IPS-20b (cell line): ENCODE data around the gene FBN1.

ENCODE experiments used
- H3K27ac ChIP-seq: one replicate; pipeline ENCODE4 v1.5.1; 2013; ENCODE audit warnings: low read length
- H3K27me3 ChIP-seq: 2 replicates; pipeline ENCODE4 v1.6.1; 2013; ENCODE audit warnings: mild to moderate bottlenecking, low read length, inconsistent platforms; ENCODE audit not compliant: insufficient read depth
- H3K36me3 ChIP-seq: 2 replicates; pipeline ENCODE4 v1.6.1; 2013; ENCODE audit warnings: low read depth, mild to moderate bottlenecking, inconsistent platforms, low read length, moderate library complexity; ENCODE audit not compliant: insufficient read depth
- H3K4me1 ChIP-seq: 2 replicates; pipeline ENCODE4 v1.6.1; 2013; ENCODE audit warnings: mild to moderate bottlenecking, control low read depth, inconsistent platforms, low read length, moderate library complexity; ENCODE audit not compliant: insufficient read depth
- H3K4me3 ChIP-seq: 2 replicates; pipeline ENCODE4 v1.5.1; 2013; ENCODE audit warnings: mild to moderate bottlenecking, low read length, inconsistent platforms
- H3K9ac ChIP-seq: 2 replicates; pipeline ENCODE4 v1.6.1; 2013; ENCODE audit warnings: low read depth, mild to moderate bottlenecking, inconsistent platforms, low read length, moderate library complexity
- H3K9me3 ChIP-seq: 2 replicates; pipeline ENCODE4 v1.6.1; 2013; ENCODE audit warnings: mild to moderate bottlenecking, low read depth, low read length, inconsistent platforms; ENCODE audit not compliant: insufficient read depth

Gene FBN1

DNA sequence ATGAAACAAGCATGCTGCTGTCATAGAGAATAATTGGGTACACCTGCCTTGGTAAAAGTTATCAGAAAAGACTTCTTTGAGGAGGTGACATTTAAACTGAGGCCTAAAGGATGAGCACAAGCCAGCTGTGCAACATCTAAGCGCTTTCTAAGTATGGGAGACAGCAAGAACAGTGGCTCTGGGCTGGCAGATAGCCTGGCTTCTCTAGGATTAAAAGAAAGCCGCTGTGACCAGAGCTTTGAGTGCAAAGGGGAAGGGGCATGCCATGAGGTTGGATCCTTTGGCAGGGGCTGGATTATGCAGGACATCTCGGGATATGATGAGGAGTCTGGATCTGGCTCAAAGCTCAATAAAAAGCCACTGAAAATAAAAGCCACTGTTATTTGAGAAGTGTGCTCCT is 99.2 kb downstream of the FBN1 start:
- no peaks in the 10 kb centered on the region for H3K9me3 ChIP-seq
- H3K27ac ChIP-seq, result no peak overlapping the region
- no peak overlapping the region for H3K4me3 ChIP-seq
- H3K36me3 ChIP-seq, result no peaks in the 10 kb centered on the region
- H3K27me3 ChIP-seq, result no peaks in the 10 kb centered on the region
- no peaks in the 10 kb centered on the region for H3K4me1 ChIP-seq
- H3K9ac ChIP-seq, result no peak overlapping the region

DNA sequence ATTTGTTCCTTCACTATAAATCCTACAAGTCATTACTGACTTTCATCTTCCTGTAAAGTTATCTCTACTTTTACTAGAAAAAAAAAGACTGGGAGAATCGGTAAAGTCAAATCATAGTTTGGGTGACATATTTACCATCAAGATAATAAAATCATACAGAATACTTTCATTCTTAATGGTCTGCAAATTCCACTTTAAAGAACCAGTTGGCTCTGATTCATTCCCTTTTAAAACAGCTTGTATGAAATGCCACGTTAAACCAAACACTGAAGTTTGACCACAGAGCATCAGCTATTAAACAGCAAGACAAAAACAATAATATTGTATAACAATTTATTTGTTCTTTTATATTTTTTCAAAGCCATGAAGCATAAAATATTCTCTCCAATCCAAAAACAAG is 100.7 kb downstream of the FBN1 start:
- Histone ChIP-seq H3K9ac (no peak overlapping the region), H3K4me3 (no peak overlapping the region), H3K36me3 (no peaks in the 10 kb centered on the region), H3K27ac (no peak overlapping the region), H3K27me3 (no peaks in the 10 kb centered on the region), H3K9me3 (no peaks in the 10 kb centered on the region), H3K4me1 (no peaks in the 10 kb centered on the region)

DNA sequence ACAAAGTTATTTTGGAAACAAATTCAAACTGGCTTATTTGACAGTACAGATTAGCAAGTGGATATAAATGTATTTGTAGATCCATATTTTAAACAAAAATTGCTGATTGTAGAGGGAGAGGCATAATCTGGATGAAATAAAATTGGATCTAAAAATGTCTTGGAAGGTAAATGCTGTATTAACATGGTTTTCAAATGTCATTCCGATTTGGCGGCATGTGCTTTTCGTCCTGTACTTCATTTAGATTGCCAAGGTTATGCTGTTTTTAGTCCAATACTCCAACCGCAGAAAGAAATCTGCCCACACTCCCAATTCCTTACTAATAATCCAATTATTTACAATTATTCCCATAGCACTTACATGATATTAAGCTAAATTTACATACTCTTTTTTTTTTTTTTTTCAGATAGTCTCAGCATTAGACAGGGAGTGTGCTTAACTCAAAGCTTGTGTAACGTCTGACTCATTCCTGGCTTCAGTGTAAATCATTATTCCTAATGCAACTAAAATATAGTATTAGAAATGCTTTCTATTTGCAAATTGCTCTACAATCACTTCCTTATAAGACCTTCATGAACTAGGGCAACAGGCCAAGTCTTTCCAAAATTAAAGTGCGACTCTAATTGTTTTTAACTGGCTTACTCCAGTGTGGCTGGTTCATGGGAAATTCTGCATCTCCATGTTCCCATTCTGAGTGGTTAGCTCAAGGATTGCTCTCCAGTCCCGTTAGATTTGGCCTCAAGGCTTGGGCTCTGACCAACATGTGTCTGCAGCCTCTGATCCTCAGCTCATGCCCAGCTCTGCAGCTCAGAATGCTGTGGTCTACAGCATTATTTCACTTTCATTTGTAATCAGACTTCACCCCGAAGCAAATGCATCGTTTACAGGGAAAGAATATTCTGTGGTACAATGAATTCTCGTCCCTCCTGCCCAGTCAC is 103.9 kb downstream of the FBN1 start:
- Histone ChIP-seq H3K36me3 (no peaks in the 10 kb centered on the region), H3K9me3 (no peaks in the 10 kb centered on the region), H3K4me3 (no peak overlapping the region), H3K4me1 (no peaks in the 10 kb centered on the region), H3K27me3 (no peaks in the 10 kb centered on the region), H3K27ac (no peak overlapping the region), H3K9ac (no peak overlapping the region)

DNA sequence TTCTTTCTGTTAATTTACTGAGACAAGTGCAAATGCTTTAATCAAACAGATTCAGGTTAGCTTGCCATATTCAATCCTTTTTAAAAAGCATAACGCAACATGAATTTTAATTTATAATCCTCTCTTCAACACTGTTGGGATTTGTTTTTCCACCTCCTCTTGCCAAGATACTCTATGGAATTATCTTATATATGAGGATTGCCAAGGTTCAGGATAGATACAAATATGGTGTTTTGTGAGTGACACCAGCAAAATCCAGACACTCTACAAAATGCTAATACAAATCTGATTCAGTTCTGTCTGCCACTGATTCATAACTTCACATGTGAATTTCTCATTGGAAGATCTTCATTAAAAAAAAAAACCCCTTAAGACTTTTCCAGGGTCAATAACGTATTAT is 104.8 kb downstream of the FBN1 start:
- H3K9me3 ChIP-seq, result no peaks in the 10 kb centered on the region
- H3K27me3 ChIP-seq, result no peaks in the 10 kb centered on the region
- no peak overlapping the region for H3K4me3 ChIP-seq
- no peak overlapping the region for H3K27ac ChIP-seq
- no peaks in the 10 kb centered on the region for H3K4me1 ChIP-seq
- H3K36me3 ChIP-seq, result no peaks in the 10 kb centered on the region
- no peak overlapping the region for H3K9ac ChIP-seq

DNA sequence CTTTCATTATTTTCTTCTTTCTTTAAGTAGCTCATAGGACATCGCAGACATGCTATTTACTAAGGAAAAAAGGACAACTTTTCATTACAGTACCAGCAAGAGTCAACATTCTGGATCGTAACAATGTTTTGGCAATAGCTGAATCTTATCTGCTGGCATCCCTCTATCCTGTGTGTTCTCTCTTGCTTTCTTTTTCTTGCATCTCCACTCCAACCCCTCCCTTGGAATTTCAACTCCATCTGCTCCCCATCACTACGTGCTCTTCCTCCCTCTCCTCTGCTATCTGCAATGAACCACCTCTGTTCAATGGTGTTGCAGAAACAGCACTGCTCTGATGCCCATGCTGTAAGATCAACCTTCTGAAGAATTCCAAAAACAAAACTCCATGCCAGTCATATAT is 106.6 kb downstream of the FBN1 start:
- Histone ChIP-seq H3K9ac (no peak overlapping the region), H3K27ac (no peak overlapping the region), H3K4me1 (no peaks in the 10 kb centered on the region), H3K36me3 (no peaks in the 10 kb centered on the region), H3K9me3 (no peaks in the 10 kb centered on the region), H3K27me3 (no peaks in the 10 kb centered on the region), H3K4me3 (no peak overlapping the region)

DNA sequence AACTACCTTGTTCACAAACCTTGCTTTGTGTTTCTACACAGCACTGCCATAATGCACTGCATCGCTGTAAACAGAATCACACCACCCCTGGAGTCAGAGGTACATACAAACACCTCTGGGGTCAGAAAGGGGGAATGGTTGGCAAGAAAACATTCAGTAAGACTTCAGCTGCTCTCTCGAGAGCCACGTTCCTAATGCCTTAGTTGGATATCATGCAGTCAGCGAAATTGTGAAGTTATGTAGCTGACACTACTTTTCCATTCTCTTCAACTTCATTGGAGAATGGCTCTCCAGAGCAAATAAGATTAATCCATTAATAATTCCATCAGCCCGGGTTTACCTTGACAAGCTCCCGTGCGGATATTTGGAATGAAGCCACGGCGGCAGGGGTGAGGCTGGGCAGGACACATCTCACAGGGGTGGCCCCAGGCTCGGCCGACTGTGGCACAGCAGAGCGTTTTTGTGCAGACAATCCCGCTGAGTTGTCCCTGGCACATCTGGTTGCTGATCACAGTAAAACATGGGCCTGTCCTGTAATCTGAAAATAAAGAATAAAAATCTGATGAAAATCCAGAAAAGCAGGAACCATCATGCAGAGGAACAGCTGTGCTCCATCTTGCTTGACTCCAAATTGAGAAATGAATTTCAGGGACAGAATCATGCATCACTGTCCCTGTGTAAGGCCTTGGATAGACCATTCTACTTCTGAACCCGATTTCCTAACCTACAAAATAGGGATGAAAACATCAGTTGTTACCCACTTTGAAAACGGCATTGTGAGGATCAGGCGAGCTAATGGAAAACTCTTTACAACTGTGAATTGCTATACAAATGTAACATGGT is 108.0 kb downstream of the FBN1 start:
- Histone ChIP-seq H3K9ac (no peak overlapping the region), H3K36me3 (no peaks in the 10 kb centered on the region), H3K27me3 (no peaks in the 10 kb centered on the region), H3K9me3 (no peaks in the 10 kb centered on the region), H3K27ac (no peak overlapping the region), H3K4me3 (no peak overlapping the region), H3K4me1 (no peaks in the 10 kb centered on the region)

DNA sequence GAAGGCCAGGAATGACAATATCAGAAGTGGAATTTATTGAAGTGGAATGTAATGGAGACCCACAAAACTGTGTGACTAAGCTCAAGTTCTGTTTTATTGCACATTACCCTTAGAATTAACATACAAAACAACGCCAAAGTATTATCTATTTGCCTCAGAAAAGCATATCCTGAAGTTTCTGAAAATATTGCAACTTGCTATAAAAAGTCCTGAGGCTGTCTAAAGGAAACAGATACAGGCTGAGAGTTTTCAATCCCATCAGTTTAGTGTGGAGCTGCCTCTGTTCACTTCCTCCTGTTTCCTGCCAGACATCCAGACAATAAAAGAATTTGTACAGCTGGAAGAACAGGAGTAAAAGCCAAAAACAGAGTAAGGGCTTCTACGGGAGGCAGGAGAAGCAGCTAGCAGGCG is 108.8 kb downstream of the FBN1 start:
- Histone ChIP-seq H3K27me3 (no peaks in the 10 kb centered on the region), H3K9me3 (no peaks in the 10 kb centered on the region), H3K4me3 (no peak overlapping the region), H3K36me3 (no peaks in the 10 kb centered on the region), H3K9ac (no peak overlapping the region), H3K27ac (no peak overlapping the region), H3K4me1 (no peaks in the 10 kb centered on the region)

DNA sequence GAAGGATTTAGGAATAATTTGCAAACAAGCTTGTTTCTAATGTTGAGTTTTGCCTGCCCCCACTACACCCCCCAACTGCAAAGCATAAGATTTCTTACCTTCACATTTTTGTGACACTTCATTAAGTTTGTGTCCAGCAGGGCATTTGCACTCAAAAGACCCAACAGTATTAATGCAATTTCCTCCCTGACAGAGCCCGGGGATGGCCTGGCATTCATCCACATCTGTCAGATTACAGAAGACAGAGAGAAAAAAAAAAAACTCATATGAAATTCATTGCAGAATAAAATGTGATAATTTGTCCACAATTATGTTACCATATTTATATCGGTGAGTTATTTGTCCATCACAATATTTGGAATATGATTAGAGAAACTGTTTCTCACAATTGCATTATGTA is 111.5 kb downstream of the FBN1 start:
- no peaks in the 10 kb centered on the region for H3K27me3 ChIP-seq
- no peak overlapping the region for H3K9ac ChIP-seq
- H3K9me3 ChIP-seq, result no peaks in the 10 kb centered on the region
- no peak overlapping the region for H3K4me3 ChIP-seq
- no peaks in the 10 kb centered on the region for H3K4me1 ChIP-seq
- no peak overlapping the region for H3K27ac ChIP-seq
- no peaks in the 10 kb centered on the region for H3K36me3 ChIP-seq

DNA sequence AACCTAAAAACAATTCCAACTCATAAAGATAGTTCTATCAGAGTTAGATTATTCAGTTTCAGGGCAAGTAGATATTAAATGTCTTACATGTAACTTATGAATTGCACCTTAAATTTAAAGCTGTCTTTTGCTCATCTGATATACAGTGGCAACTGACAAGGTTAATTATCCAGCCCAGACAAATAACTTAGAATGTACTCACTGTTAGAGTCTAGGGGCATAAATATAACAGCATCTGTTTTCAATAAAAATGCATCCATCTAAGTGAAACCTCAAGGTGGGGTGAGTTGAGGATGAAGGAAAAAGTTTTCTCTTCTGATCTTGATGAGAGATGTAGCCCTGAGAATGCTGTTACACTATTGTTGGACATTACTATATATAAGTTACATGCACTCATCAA is 112.6 kb downstream of the FBN1 start:
- Histone ChIP-seq H3K4me3 (no peak overlapping the region), H3K36me3 (no peaks in the 10 kb centered on the region), H3K27ac (no peak overlapping the region), H3K9me3 (no peaks in the 10 kb centered on the region), H3K4me1 (no peaks in the 10 kb centered on the region), H3K27me3 (no peaks in the 10 kb centered on the region), H3K9ac (no peak overlapping the region)

DNA sequence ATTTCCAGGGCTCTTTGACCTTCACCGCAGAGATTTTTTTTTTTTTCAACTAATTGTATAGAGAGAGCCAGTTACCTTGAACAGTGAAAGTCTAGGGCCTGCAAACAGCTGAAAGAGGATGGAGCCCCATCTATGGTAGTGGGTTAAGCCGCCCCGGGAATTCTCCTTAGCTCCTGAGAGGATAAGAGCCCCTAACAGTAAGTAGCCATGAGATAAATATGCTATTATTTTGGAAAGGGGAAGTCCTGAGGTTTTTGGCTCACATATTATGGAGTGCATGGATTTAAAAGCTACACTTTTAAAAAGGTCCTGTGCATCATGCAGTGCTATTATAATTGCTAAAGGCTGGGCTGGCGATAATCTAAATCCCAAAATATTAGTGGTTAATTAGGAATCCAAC is 115.0 kb downstream of the FBN1 start:
- Histone ChIP-seq H3K4me3 (no peak overlapping the region), H3K4me1 (no peaks in the 10 kb centered on the region), H3K9me3 (no peaks in the 10 kb centered on the region), H3K27ac (no peak overlapping the region), H3K27me3 (no peaks in the 10 kb centered on the region), H3K9ac (no peak overlapping the region), H3K36me3 (no peaks in the 10 kb centered on the region)

DNA sequence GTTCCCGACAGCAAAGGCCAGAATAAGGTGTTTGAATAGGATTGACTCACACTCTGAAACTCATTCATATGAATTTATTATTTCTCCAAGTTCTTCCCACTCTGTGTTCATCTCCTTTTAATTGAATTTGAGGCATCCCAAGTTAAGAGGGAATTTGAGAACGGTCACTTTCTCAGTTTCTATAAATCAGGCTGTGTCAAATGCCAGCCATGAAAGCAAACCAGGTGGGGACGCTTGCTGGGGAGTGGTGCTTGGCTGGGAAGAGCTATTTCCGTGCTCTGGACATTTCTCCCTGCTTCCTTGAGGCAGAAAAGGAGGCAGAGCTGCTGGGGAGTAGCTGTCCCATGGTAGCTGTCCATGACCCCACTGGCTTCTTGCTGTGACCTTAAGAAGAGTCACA is 116.6 kb downstream of the FBN1 start:
- no peak overlapping the region for H3K27ac ChIP-seq
- H3K4me1 ChIP-seq, result no peaks in the 10 kb centered on the region
- no peaks in the 10 kb centered on the region for H3K36me3 ChIP-seq
- H3K9ac ChIP-seq, result no peak overlapping the region
- no peaks in the 10 kb centered on the region for H3K9me3 ChIP-seq
- H3K27me3 ChIP-seq, result no peaks in the 10 kb centered on the region
- no peak overlapping the region for H3K4me3 ChIP-seq

DNA sequence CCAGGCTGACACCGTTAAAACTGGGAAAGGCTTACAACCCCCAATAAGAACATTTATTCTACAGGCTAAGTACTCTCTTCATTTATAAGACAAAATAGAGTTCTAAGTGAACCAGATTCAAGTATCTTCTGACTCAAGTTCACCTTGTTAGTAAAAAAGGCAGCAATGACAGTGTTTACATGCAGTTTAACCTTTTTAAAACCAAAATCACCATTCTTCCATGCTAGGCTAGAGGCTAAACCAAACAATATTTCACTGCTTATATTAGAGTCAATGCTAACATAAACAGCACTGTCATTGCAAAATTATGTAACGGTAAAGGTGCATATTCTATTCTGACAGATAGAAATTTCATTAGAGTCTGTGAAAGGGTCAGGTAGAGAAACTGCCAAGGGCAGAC is 118.0 kb downstream of the FBN1 start:
- Histone ChIP-seq H3K4me1 (no peaks in the 10 kb centered on the region), H3K36me3 (no peaks in the 10 kb centered on the region), H3K9me3 (no peaks in the 10 kb centered on the region), H3K4me3 (no peak overlapping the region), H3K9ac (no peak overlapping the region), H3K27ac (no peak overlapping the region), H3K27me3 (no peaks in the 10 kb centered on the region)
